Fibroblast of mammary gland (primary cell): ENCODE results near the gene ANKRD13B.

Experiments
- DNase-seq: peaks from one replicate; pipeline ENCODE4 v3.0.0-alpha.2; 2010; ENCODE audit warnings: low read depth
- H3K4me3 ChIP-seq: 2 replicates; pipeline ENCODE4 v1.5.1; 2011; ENCODE audit warnings: low read depth, mild to moderate bottlenecking, low read length, moderate library complexity; ENCODE audit not compliant: control insufficient read depth
- TF ChIP-seq, protein P1 (sequence below): conservative IDR thresholded peaks from 2 replicates; pipeline ENCODE4 v1.5.1; 2011; ENCODE audit warnings: low read depth, low read length, inconsistent platforms; ENCODE audit not compliant: control insufficient read depth, insufficient read depth

Gene ANKRD13B

DNA sequence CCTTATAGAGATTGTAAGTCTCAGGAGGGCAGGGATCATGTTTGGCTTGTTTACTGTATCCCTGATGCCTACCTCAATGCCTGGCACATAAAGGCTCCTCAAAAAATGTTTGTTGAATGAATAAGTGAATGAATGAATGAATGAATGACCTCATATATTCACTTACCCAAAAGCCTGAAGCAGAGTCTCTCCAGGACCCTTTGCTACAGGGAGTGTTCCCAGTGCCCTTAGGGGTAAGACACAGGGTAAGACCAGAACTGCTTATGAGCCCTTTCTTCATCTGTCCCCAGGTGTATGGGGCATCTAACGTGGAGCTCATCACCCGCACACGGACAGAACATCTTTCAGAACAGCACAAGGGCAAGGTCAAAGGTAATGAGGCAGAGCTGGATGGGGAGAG, 17.5 kb downstream of the ANKRD13B start:
- TF ChIP-seq, protein P1, sequence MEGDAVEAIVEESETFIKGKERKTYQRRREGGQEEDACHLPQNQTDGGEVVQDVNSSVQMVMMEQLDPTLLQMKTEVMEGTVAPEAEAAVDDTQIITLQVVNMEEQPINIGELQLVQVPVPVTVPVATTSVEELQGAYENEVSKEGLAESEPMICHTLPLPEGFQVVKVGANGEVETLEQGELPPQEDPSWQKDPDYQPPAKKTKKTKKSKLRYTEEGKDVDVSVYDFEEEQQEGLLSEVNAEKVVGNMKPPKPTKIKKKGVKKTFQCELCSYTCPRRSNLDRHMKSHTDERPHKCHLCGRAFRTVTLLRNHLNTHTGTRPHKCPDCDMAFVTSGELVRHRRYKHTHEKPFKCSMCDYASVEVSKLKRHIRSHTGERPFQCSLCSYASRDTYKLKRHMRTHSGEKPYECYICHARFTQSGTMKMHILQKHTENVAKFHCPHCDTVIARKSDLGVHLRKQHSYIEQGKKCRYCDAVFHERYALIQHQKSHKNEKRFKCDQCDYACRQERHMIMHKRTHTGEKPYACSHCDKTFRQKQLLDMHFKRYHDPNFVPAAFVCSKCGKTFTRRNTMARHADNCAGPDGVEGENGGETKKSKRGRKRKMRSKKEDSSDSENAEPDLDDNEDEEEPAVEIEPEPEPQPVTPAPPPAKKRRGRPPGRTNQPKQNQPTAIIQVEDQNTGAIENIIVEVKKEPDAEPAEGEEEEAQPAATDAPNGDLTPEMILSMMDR = no peak
- no peak overlapping the region for H3K4me3 ChIP-seq
- no peak for DNase-seq

DNA sequence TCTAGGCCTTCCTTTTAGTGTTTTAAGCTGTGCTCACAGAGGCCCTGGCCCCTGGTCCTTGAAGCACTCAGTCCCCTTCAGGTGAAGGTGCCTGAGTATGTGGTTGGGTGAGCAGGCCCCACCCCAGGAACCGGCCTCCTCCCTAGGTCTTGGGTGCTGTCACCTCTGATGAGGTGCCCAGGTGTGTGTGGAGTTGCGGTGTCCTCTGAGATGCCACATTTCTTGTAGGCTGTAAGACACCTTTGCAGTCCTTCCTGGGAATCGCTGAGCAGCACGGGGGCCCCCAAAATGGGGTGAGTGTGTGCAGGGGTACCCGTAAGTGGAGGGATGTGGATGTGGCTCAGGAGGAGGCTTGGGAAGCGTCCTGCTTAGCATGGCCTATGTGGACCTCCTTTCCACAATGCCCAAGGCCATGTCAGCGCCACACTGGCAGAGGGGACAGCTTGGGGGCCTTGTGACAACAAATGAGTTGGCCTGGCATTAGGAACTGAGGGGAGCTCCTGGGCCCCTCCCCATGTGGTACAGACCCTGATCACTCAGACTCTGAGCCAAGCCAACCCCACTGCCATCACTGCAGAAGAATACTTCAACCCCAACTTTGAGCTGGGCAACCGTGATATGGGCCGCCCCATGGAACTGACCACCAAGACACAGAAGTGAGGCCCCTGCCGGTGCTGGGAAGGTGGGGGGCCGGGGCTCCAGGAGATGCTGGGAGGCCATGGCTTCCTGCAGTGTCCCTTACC, 18.6 kb downstream of the ANKRD13B start:
- H3K4me3 ChIP-seq = no peak overlapping the region
- DNase-seq = no peak
- TF ChIP-seq, protein P1 = no peak

DNA sequence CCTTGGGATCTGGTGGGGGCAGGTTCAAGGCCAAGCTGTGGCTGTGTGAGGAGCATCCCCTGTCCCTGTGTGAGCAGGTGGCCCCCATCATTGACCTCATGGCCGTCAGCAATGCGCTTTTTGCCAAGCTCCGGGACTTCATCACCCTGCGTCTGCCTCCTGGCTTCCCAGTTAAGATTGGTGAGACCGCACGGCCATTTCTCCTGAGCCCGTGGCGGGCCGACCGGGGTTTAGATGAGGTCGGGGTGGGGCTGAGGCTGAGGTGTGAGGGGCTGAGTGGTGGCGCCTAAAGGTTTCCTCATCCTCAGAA, 19.1 kb downstream of the ANKRD13B start:
- DNase-seq = no peak
- no peak overlapping the region for H3K4me3 ChIP-seq
- TF ChIP-seq, protein P1 = no peak

DNA sequence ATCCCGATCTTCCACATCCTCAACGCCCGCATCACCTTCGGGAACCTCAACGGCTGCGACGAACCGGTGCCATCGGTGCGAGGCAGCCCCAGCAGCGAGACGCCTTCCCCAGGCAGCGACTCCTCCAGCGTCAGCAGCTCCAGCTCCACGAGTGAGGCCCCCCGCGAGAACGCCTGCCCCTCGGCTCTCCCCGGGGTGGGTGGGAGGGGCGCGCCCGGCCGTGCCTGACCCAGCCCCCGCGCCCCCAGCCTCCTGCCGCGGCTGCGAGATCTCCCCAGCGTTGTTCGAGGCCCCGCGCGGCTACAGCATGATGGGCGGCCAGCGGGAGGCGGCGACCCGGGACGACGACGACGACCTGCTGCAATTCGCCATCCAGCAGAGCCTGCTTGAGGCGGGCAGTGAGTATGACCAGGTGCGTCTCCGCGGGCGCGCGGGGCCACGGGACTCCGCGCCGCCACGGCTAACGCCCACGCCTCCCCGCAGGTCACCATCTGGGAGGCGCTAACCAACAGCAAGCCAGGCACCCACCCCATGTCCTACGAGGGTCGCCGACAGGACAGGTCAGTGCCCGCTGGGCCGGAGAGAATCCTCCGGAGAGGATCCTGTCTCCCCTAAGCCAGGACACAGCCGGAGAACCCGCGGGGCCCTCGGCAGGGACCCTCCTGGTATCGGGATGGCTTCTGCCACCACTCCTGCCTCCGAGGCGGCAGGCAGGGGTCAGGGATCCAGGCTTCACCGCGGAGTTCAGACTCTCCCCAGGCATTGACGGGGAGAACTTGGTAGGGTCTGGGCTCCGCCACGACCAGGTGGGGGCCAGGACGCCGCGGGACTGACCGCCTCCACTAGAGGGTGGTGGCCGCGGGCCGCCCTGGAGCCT, 19.7 kb downstream of the ANKRD13B start:
- DNase-seq = no peak
- TF ChIP-seq, protein P1 = no peak
- no peak overlapping the region for H3K4me3 ChIP-seq

DNA sequence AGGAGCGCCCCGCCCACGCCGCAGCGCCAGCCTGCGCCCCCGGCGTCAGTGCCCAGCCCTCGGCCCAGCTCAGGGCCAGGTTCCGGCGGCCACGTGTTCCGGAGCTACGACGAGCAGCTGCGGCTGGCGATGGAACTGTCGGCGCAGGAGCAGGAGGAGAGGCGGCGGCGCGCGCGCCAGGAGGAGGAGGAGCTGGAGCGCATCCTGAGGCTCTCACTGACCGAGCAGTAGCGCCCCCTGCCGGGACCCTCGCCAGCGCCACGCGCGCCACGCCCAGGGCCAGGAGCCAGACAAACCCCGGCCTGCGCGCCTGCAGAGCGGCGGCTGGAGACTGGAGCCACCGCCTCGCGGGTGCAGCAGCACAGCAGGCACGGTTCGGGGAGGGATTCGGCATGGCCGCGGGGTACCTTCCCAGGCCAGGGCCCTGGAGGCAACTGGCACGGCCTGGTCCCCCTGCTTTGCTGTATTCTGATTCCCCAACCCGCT, 20.5 kb downstream of the ANKRD13B start:
- DNase-seq = peak; percentile 86

DNA sequence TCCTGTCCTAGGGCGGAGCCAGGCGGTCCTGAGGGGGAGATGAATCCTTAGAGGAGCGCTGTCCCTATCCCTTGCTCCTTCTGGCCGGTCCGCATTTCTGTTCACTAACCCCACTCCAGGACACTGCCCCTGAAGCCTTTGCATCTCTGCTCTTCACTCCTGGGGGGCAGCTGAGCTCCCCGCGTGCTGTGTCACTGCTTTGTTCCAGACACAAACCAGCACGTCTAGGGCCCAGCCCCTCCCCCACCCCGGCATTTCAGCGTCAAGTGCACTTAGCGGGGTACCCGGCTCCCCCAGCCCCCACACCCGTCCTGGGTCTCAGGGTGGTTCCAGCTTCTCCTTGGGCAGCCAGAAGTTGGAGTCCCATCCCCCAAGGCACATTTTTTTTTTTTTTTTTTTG, 20.9 kb downstream of the ANKRD13B start:
- TF ChIP-seq, protein P1 = no peak
- peak overlapping the region; percentile 17 for H3K4me3 ChIP-seq
- no peak for DNase-seq

More for the DNA sequence above, 20.5 kb downstream of the ANKRD13B start:
- H3K4me3 ChIP-seq = peak overlapping the region; percentile 17
- TF ChIP-seq, protein P1 = peak; percentile 49
